IPS-NIHi7 (cell line): ENCODE data around the gene THSD7B.
A peak's percentile ranks its signal among the peaks of the same experiment; 100 is the strongest.
"Not testable (repeated sequence)": the region's sequence is repeated elsewhere in the genome, so short reads cannot be mapped to it uniquely, and the experiment has no call there.

Source experiments
- DNase-seq: peaks from one replicate; pipeline ENCODE4 v3.0.0; 2012; ENCODE audit warnings: mixed read lengths; ENCODE audit errors: extremely low spot score

Gene THSD7B

GRCh38 chr2:136765256-136766072, at the start of gene THSD7B:
THSD7B (plus strand) TSS chr2:136765545; CDS start chr2:136882179, 116,634 bp downstream.
- peak; percentile 33 for DNase-seq

- no peak for DNase-seq
Observed at GRCh38 chr2:136718273-136718672, 47.1 kb upstream of the THSD7B start.

DNA sequence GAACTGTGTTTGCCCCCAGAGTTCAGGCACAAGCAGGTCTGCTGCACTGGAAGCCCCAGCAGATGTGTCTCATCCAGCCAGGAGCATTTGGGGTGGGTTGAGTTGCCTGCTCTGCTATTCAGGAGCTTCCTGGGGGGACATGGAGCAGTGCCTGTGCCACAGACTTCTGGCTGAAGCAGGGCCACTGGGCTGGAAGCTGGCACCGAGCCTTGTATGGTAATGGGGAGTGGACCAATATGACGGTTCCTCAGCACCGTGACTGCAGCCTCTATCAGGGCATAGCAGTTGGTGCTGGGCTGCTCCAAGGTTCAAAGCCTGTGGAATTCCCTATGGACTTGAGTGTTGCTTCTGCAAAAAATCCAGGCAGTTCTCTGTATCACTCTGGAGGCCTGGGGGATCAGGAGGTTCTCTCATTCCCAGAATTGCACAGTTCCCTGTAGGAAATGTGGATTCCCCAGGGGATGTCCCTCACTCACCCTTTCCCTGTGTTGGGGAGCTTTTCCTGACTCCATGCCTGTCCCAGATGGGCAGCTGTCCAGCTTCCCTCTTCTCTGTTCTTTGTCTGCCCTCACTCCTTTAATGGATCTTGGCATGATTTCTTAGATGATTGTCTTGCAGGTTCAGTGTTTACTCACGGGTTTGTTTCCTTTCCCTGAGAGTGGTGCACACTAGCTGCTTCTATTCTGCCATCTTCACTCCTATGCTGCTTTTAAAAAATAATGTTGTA, 37.2 kb upstream of the THSD7B start:
- no peak for DNase-seq

GRCh38 chr2:136736236-136736635, 29.1 kb upstream of the THSD7B start:
- no peak for DNase-seq

DNA sequence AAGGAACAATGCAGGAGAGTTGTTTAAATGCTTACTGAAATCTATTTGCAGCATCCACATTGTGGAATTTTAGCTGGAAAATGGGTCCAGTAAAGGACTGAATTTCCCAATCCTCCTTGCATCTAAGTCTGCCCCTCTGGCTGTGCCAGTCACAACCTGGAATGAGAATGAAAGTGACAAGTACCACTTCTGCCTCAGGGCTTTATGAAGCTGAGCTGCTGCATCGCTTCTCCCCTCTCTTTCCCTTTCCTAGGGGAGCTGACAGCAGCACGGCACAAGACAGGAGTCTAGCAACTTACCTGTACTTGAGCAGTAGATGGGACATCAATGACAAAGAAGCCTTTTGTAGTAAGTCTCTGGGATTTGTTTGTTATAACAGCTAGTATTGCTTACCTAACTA, 27.3 kb upstream of the THSD7B start:
- no peak for DNase-seq

- no peak for DNase-seq
Observed at GRCh38 chr2:136741471-136741870, 23.9 kb upstream of the THSD7B start.

GRCh38 chr2:136750065-136750464, 15.3 kb upstream of the THSD7B start:
- no peak for DNase-seq

DNA sequence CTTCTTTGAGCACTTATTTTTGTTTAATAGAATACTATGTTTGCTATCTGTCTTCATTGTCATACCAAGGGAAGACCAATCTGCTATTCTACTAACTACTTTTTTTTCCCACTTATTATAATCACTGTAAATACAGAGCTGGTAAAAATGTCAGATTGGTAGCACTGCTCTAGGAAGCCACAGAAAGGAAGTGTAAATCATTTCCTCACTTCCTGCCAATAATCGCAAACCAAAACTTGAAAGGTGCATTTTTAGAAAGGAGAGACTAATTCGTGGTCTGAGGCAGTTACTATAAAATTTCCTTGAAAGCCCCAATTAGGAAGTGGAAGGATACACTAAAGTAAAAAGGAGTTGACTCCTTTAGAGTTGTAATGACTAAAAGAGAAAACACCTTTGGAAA, 13.9 kb upstream of the THSD7B start:
- DNase-seq: no peak

- not testable (repeated sequence) for DNase-seq
Observed at GRCh38 chr2:136758504-136758903, 6.8 kb upstream of the THSD7B start.

DNA sequence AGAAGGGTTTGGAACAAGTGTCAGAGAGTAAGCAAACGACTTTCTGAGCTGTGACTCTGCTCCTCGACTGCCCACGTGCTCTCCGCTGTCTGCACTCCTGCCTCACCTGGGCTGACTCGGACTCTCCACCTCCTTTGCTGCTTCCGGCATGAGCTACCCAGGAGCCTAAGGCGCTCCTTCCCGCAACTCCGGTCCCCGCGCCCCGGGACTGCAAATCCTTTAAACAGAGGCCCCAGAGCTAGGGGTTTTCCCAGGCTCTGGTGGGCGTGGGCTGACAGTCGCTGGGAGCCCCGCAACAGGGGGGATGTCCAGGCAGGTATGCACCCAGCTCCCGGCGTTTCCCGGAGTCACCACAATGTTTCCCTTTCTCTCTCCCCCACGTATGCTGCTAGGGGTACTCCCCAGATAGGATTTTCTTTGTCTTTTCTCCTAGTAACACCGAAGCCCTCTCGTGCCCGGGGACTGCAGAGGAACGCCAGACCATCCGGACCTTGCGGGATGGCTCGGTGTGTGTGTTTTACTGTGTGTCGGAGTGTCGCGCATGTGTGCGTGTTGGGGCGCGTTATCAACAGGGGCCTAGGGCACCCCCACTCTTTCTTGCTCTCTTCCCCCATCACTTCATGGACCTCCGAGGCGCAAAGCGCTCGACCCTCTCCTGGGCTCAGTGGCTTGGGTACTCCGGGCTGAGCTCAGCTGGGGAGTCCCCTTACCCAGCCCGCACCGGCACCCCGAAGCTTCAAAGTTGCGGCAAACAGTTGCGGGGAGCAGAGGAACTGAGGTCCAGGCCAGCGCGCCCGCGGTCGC, 691 bp upstream of the THSD7B start:
- peak; percentile 66 for DNase-seq

DNA sequence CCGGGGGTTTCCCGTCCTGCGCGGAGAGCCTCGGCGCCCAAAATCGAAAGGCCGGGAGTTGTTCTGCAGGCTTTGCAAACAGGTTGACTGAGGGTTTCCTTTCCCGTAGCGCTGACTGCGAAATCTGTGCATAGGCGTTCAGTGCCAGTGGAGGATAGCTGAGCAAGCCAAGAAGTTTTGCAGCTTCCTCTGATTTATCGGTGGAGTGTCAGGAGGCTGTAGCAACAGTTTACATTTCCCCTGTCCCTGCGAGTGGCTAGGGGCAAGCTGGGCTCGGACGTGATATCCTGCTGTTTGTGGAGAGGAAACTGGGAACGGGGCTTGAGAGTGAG, 694 bp downstream of the THSD7B start:
- peak; percentile 19 for DNase-seq

- DNase-seq: no peak
Observed at GRCh38 chr2:136767030-136767429, 1.7 kb downstream of the THSD7B start.

GRCh38 chr2:136769871-136770270, 4.5 kb downstream of the THSD7B start:
- no peak for DNase-seq

- peak; percentile 16 for DNase-seq
Observed at GRCh38 chr2:136770384-136770783, 5.0 kb downstream of the THSD7B start.

DNA sequence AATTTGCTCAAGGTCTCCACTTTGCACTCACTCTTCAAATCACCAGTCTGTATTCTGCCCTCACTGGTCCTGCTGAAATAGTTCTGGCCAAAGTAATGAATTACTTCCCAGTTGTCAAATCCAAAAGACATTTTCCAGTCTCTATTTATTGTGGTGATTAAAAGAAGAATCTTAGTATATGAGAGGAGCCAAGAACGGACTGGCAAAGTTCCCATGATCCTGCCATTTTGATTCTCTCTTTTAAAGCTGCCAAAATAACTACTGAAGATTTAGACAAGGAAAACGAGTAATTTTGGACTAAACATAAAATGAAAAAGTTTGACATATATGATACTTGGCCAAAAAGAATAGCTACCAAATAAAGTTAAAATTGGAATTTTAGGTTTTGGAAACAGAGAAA, 12.0 kb downstream of the THSD7B start:
- no peak for DNase-seq

DNA sequence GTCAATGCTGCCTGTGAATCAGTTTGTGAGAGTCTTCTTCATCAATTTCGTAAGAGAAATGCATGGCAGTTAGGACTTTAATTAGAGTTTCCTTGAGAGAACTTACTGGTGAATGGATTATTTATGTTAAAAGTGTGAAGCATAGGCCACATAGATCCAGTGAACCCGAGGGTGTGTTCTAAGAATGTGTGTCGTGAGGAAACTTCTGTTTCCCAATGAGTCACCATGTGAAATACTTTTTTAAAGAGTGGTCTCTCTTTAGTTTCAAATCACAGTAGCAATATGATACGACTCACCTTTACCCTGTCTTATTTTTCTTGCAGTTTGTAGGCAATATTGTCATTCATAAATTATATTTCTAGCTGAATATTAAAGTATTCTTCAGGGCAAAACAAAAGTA, 18.5 kb downstream of the THSD7B start:
- no peak for DNase-seq

DNA sequence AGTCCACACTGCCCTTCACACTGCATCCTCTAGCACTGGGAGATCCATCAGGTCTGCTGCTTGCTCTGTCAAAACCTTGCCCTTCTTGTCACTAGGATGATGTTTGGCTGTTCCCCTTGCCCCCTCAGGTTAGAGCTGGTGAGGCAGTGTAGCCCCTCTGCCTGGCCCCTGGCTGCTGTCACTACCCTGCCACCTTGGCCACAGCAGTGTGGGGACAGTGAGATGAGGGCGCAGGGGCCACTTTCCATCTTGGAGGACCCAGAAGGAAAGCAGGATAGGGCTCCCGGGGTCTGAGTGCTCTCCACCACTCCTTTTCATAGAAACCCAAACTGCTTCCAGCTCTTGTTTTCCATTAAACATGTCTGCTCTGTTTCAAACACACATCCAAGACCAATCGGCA, 19.9 kb downstream of the THSD7B start:
- DNase-seq: no peak

GRCh38 chr2:136787970-136788369, 22.6 kb downstream of the THSD7B start:
- no peak for DNase-seq

GRCh38 chr2:136796339-136796738, 31.0 kb downstream of the THSD7B start:
- no peak for DNase-seq

DNA sequence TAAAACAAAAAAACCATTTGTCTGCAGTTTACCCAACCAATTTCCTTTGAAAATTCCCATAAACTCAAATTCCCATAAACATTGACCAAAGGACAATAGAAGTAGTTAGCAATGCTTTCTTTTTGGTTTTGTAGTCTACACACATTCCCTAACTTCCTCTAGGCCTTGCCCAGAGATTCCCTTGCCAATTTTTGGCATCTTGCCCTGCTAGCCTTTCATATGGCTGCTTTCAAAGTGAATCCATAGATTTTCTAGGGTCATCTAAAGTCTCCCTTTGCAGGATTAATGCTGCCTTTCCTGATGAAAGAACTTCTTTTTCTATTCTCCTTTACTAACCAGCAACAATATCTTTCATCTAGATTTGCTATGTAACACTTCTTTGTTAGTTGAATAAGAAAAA, 33.4 kb downstream of the THSD7B start:
- DNase-seq: no peak

- DNase-seq: no peak
Observed at GRCh38 chr2:136801661-136802060, 36.3 kb downstream of the THSD7B start.

DNA sequence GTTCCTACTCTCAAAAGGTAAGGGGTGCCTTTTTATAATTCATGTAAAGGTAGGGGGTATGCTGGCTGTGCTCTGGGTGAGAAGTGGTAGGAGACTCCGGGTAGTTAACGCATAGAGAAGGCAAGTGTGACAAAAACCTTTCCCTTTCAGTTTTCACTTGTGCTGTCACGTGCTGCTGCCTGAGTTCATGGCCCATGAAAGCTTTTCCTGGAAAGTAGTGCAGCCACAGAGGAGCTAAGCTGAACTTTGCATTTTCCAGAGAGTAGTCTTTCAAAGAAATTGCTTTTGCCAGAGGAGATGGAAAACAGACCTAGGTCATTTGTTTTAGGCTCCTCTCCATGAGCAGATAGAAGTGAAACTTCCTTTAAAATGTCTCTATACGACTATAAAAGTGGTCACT, 44.7 kb downstream of the THSD7B start:
- DNase-seq: no peak

DNA sequence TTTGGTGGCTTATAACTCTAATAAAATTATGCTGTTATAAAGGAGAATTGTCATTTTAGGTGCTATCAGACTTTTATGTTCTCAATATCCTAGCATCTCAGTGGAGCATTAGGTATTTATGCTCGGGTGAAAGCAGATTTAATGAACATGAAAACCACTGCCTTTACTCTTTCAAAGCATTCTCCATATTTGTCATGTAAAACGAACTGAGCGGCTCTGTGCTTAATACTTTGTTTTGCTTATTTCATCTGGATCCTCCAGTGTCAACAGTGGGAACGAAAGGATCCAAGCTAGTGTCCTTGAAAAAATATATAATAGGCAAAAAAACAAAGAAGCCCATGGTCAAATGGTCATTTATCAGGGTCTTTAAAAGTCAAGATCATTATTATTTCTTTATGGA, 53.5 kb downstream of the THSD7B start:
- DNase-seq: no peak
